NCI-H1436 treated with DMSO at 0.1 percent for 48 hours (cell line): ENCODE results near the gene CLEC7A.

Source experiments
- DNase-seq: peaks from one replicate; lab custom pipeline; 2025; lab: John Stamatoyannopoulos, UW

CLEC7A gene

GRCh38 chr12:10094646-10095395 is 35.2 kb downstream of the CLEC7A start:
- DNase-seq = no peak

GRCh38 chr12:10088955-10089900 is 40.8 kb downstream of the CLEC7A start:
- DNase-seq = no peak

GRCh38 chr12:10088031-10088430 is 42.0 kb downstream of the CLEC7A start:
- DNase-seq = no peak

GRCh38 chr12:10086387-10086786 is 43.6 kb downstream of the CLEC7A start:
- DNase-seq = no peak

GRCh38 chr12:10084733-10085132 is 45.3 kb downstream of the CLEC7A start:
- no peak for DNase-seq

- DNase-seq = no peak
These were observed 47.7 kb downstream of the CLEC7A start for GRCh38 chr12:10082117-10082874.

- no peak for DNase-seq
These were observed 54.5 kb downstream of the CLEC7A start for GRCh38 chr12:10075451-10075850.

GRCh38 chr12:10073261-10073660 is 56.7 kb downstream of the CLEC7A start:
- no peak for DNase-seq

GRCh38 chr12:10072131-10072530 is 57.9 kb downstream of the CLEC7A start:
- no peak for DNase-seq

GRCh38 chr12:10070380-10070779 is 59.6 kb downstream of the CLEC7A start:
- DNase-seq = no peak

GRCh38 chr12:10069976-10070375 is 60.0 kb downstream of the CLEC7A start:
- no peak for DNase-seq

- DNase-seq = no peak
These were observed 60.9 kb downstream of the CLEC7A start for GRCh38 chr12:10069099-10069498.

- no peak for DNase-seq
These were observed 61.4 kb downstream of the CLEC7A start for GRCh38 chr12:10068644-10069043.

GRCh38 chr12:10067942-10068341 is 62.1 kb downstream of the CLEC7A start:
- no peak for DNase-seq

- no peak for DNase-seq
These were observed 62.7 kb downstream of the CLEC7A start for GRCh38 chr12:10067264-10067663.
